HPDE6-E6E7 (cell line): ENCODE results near the gene BAMBI.

Experiments used
- DNase-seq: peaks from one replicate; pipeline ENCODE4 v3.0.0; 2011; ENCODE audit warnings: missing footprints; ENCODE audit errors: extremely low spot score

The BAMBI gene

DNA sequence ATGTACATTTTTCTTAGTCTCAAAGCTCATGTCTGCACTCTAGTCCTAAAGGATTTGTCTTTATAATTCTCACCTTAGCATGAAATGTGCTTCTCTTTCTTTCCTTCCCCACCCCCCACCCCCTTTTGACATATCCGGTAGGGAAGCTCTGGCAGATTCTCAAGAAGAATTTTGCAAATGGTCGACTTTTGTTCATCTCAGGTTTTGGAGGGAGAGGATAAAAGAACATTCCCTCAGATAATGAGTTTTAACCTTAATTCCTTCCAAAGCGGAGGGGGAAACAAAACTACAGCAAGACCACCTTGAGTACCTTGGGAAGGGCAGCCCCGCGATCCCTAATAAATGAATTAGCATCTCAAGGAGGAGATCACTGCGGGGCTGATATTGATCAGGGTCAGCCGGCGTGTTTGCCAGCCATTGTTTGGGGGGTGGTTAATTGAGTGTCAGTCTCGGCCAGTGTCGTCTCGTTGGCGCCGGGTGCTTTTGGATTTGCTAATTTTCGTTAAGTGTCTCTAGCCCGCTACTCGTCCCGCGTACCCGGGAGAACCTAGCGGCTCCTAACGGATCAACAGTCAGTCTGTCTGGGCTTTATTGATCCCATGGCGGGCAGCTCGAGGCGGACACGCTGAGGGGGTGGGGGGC, 874 bp upstream of the BAMBI start:
- no peak for DNase-seq

DNA sequence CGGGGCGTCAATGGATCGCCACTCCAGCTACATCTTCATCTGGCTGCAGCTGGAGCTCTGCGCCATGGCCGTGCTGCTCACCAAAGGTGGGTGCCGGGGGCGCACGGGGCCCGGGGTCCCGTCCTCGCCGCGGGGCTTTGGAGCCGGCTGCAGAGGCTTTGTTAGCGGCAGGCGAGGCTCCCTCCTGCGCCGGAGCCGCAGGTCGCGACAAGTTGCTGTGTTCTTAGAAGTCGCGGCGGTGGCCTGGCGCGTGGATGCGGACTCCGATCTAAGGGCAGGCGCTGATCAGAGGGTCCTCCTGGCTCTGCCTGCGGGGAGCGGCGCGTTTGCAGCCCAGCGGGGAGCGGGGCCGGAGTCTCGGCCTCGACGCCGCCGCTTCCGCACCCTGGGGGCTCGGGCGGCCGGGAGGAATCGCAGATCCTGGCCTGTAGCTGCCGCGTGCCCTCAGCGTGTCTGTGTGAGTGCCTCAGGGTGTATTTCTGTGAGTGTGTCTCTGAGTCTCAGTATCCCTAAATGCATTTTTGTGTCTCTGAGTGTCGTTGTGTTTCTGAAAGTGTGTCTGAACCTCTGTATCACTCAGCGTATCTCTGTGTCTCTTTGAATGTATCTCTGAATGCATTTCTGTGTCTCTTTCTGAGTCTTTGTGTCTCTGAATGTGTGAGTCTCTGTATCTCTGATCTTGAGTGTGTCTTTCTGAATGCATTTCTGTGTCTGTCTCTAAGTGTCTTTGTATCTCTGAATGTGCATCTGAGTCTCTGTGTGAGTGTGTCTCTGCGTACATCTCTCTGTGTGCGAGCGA, 766 bp downstream of the BAMBI start:
- DNase-seq, result no peak

GRCh38 chr10:28678687-28679457, 1.6 kb downstream of the BAMBI start:
- DNase-seq, result no peak

DNA sequence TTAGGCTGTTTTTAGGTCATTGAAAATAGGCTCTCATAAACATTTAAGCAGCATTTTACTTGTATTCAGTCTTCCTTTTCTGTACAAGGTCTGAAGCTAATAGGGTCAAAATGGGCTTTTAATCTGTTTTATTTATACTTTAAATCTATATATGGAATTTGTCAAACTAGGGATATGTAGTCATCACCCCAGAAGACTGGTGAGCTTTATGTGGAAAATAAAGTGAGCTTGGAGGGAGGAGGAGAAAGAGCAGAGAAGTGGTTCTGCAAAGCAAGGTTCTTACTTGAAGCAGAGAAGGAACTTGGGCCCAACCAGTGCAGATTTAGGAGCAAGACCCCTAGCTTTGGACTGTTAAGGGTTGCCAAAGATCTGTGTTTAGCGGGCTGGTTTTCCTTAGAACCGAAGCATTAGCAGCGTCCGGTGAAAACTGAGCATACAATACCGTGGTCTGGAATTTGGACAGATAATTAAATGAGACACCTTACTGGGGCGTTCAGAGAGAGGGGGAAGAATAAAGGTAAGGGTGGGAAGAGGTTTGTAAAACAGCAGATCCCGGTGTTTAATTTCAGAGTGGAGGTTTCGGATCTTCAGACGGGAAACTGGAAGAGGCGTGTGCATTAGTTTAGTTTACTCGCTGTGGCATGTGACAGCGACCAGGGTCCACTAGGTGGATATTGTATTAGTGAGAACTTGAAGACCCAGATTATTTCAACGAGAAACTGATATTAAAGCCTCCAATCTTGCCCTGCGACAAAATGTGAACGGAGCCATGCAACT, 2.4 kb downstream of the BAMBI start:
- DNase-seq, result no peak

GRCh38 chr10:28680358-28680752, 3.0 kb downstream of the BAMBI start:
- DNase-seq, result no peak

DNA sequence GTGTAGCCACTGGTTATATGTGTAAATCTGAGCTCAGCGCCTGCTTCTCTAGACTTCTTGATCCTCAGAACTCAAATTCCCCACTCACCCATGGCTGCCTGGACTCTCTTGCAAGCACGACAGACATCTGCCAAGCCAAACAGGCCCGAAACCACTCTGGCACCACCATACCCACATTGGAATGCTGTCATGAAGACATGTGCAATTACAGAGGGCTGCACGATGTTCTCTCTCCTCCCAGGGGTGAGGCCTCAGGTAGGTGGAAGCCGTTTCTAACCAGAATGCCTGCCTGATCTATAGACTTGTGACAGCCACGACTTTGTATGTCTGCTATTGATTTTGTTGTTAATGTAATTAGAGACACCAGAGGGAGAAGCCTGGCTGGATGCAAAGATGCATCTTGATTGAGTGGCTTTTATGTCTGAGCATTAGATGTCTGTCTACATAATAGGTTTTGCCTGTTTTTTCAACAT, 4.0 kb downstream of the BAMBI start:
- DNase-seq, result no peak

- DNase-seq, result no peak
Observed at GRCh38 chr10:28681928-28682750, 4.8 kb downstream of the BAMBI start.

DNA sequence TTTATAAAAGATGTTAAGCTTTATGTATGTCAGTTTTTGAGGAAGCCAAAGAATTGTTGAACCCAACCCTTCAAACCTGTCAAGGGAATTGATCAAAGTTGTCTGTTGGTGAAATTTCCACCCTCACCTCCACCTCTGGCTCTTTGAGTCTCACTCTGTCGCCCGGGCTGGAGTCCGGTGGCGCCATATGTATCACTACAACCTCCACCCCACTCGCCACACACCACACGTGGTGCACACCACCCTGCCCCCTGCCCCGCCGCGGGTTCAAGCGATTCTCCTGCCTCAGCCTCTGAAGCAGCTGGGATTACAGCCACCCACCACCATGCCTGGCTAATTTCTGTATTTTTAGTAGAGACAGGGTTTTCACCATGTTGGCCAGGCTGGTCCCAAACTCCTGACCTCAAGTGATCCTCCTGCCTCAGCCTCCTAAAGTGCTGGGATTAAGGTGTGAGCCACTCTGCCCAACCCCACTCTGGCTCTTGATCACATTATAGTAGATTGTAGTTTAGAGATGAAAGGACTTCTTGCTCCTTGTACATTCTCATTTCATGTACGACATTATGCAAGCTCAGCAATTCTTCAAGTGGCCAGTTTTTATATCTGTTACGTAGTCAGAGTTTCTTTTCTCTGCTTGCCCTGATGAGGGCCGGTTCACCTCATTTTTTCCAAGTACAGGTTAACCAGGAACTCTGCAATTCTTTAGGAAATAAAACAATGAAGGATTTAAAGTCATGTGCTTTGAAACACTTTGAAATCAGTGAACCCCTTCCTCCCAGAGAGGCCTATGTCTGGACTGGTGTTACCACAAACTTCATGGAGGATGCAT, 7.0 kb downstream of the BAMBI start:
- DNase-seq, result no peak

DNA sequence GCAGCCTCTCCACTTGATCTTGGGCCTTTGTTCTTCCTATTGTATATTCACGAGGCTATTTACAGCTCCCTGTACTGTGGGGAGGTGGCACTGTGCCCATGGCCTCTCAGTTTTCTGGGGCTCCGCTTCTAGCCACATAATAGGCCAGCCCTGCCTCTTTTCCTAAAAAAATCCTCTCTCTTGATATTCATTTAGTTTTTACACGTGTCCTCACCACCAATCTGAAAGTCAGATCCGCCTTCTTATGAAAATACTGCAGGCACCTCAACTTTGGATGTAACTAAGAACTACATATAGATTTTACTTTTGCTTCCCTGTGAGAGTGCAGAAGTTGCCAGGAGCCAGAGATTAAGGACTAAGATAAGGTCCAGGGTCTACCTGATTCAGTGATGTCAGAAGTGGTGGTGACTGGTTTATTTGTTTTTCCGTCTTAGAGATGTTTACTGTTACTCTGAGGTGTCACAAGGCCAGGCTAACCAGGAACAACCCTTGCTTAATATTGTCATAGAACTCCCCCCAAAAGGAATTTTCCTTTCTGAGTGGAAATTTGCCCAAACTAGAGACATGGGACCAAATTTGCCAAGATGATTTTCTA, 7.8 kb downstream of the BAMBI start:
- DNase-seq, result no peak

- DNase-seq, result no peak
Observed at GRCh38 chr10:28685717-28686116, 8.4 kb downstream of the BAMBI start.

GRCh38 chr10:28686835-28687682, 9.7 kb downstream of the BAMBI start:
- no peak for DNase-seq

DNA sequence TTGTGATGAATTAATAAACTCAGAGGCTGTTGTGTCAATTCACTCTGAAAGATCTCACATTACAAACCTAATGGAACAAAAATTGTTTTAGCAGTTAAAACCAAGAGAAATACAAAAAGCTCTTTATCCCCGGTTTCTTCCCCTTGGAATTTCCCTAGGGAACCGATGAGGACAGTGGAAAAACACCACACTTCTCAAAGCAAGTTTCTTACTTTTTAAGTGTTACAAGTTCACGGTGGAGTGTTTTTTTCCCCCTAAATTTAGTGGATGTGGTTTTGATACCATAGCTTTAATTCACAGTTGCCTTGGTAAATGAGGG, 10.3 kb downstream of the BAMBI start:
- DNase-seq, result no peak

DNA sequence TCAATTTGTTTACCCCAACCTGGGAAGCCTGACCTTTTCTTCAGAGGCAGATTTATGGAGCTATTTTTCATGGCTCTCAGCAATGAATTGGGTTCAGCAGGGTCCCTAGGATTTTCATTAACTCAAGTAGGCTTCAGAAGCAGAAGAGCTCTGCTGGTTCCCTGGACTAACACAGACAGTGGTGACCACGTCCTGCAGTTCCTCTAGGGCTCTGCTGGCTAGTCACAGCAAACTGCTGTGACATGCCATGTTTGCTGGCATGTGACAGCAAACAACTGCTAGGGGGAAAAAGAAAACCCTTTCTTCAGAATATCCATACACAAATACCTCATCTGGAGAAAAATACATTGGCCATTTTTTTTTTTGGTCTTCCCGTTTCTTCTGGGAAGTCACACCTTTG, 13.2 kb downstream of the BAMBI start:
- DNase-seq, result no peak

GRCh38 chr10:28691187-28691694, 13.9 kb downstream of the BAMBI start:
- no peak for DNase-seq

GRCh38 chr10:28692050-28692449, 14.7 kb downstream of the BAMBI start:
- DNase-seq, result no peak

DNA sequence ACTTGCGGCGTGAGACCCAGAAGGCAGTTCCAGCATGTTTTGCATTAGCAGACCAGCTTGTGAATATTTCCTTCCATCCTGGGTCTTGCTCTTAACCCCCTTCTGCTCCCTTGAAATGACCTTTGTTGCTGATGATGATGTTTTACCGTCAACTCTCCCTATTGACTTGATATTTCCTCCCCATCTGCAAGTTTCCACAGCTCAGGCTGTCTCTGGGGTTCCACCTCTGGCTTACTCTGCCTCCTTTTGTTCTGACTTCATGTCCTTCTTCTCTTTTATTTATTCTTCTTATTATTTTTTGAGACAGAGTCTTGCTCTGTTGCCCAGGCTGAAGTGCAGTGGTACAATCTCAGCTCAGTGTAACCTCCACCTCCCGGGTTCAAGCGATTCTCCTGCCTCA, 17.2 kb downstream of the BAMBI start:
- no peak for DNase-seq

GRCh38 chr10:28698075-28698474, 20.8 kb downstream of the BAMBI start:
- no peak for DNase-seq

- DNase-seq, result no peak
Observed at GRCh38 chr10:28704464-28705161, 27.3 kb downstream of the BAMBI start.
